Activated naive CD8-positive, alpha-beta T cell treated with anti-CD3 and anti-CD28 coated beads for 36 hours (primary cell): Measurements from ENCODE around the gene ASGR2. TPM values are rescaled to one million over a fixed set of nuclear protein-coding genes. Genes with fewer than 3 reads are reported as not detected.
"Not testable (repeated sequence)": the region's sequence is repeated elsewhere in the genome, so short reads cannot be mapped to it uniquely, and the experiment has no call there.

Experiments used
- DNase-seq: peaks from one replicate; pipeline ENCODE4 v3.0.0; 2021
- H3K27ac Mint-ChIP-seq: one replicate; pipeline ENCODE4 v1.8.0; 2022; ENCODE audit warnings: mild to moderate bottlenecking, moderate library complexity, mixed read lengths
- H3K27me3 Mint-ChIP-seq: one replicate; pipeline ENCODE4 v1.8.0; 2022; ENCODE audit warnings: mild to moderate bottlenecking, mixed read lengths
- H3K36me3 Mint-ChIP-seq: one replicate; pipeline ENCODE4 v1.8.0; 2021; ENCODE audit warnings: mild to moderate bottlenecking, mixed read lengths
- H3K4me1 Mint-ChIP-seq: one replicate; pipeline ENCODE4 v1.8.0; 2021; ENCODE audit warnings: mixed read lengths
- H3K4me3 Mint-ChIP-seq: one replicate; pipeline ENCODE4 v1.8.0; 2022; ENCODE audit warnings: mild to moderate bottlenecking, moderate library complexity, mixed read lengths
- H3K9me3 Mint-ChIP-seq: one replicate; pipeline ENCODE4 v1.8.0; 2022; ENCODE audit warnings: mixed read lengths
- total RNA-seq, 2 experiments: library from RNA; stranded (reverse); gene quantifications; one replicate each; pipeline ENCODE4 v1.2.3, GENCODE V29; 2021

Gene ASGR2, protein sequence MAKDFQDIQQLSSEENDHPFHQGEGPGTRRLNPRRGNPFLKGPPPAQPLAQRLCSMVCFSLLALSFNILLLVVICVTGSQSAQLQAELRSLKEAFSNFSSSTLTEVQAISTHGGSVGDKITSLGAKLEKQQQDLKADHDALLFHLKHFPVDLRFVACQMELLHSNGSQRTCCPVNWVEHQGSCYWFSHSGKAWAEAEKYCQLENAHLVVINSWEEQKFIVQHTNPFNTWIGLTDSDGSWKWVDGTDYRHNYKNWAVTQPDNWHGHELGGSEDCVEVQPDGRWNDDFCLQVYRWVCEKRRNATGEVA
- not detected for total RNA-seq

GRCh38 chr17:7114241-7114874 lies at the start of gene ASGR2:
TSS of gene ASGR2 (minus strand) at chr17:7114822. CDS start at chr17:7114240, 582 bp downstream.
- H3K9me3 Mint-ChIP-seq: no peaks in the 10 kb centered on the region
- DNase-seq: no peak
- no peaks in the 10 kb centered on the region for H3K36me3 Mint-ChIP-seq
- peaks cover under 1% of the 10 kb centered on the region for H3K27me3 Mint-ChIP-seq
- peaks cover 4% of the 10 kb centered on the region for H3K4me1 Mint-ChIP-seq
- no peak within 1 kb of the TSS for H3K4me3 Mint-ChIP-seq
- H3K27ac Mint-ChIP-seq: no peak within 1 kb of the TSS

- H3K27me3 Mint-ChIP-seq, DNase-seq, H3K36me3 Mint-ChIP-seq, H3K9me3 Mint-ChIP-seq, H3K4me1 Mint-ChIP-seq, H3K4me3 Mint-ChIP-seq, H3K27ac Mint-ChIP-seq: not testable (repeated sequence)
These were observed 44.9 kb upstream of the ASGR2 start for GRCh38 chr17:7159571-7159970.

DNA sequence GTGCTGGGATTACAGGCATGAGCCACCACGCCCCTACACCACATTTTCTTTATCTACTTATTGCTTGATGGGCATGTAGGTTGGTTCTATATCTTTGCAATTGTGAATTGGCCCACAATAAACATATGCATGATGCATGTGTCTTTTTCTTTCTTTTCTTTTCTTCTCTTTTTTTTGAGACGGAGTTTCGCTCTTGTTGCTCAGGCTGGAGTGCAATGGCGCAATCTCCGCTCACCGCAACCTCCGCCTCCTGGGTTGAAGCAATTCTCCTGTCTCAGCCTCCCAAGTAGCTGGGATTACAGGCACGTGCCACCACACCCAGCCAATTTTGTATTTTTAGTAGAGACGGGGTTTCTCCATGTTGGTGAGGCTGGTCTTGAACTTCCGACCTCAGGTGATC lies 43.8 kb upstream of the ASGR2 start:
- H3K9me3 Mint-ChIP-seq, H3K36me3 Mint-ChIP-seq: not testable (repeated sequence)

GRCh38 chr17:7156342-7156940 lies 41.8 kb upstream of the ASGR2 start:
- no peak overlapping the region for H3K27ac Mint-ChIP-seq
- peaks cover 7% of the 10 kb centered on the region for H3K27me3 Mint-ChIP-seq
- DNase-seq: no peak
- H3K4me3 Mint-ChIP-seq: no peak overlapping the region
- H3K4me1 Mint-ChIP-seq: no peaks in the 10 kb centered on the region
- no peaks in the 10 kb centered on the region for H3K9me3 Mint-ChIP-seq
- no peaks in the 10 kb centered on the region for H3K36me3 Mint-ChIP-seq

More for the DNA sequence above, 43.8 kb upstream of the ASGR2 start:
- H3K27ac Mint-ChIP-seq, DNase-seq, H3K4me3 Mint-ChIP-seq, H3K4me1 Mint-ChIP-seq, H3K27me3 Mint-ChIP-seq: not testable (repeated sequence)

GRCh38 chr17:7147772-7148171 lies 33.1 kb upstream of the ASGR2 start:
- no peaks in the 10 kb centered on the region for H3K36me3 Mint-ChIP-seq
- H3K9me3 Mint-ChIP-seq: no peaks in the 10 kb centered on the region
- peaks cover 10% of the 10 kb centered on the region for H3K27me3 Mint-ChIP-seq
- H3K27ac Mint-ChIP-seq: no peak overlapping the region
- no peak overlapping the region for H3K4me3 Mint-ChIP-seq
- DNase-seq: no peak
- no peaks in the 10 kb centered on the region for H3K4me1 Mint-ChIP-seq

- H3K4me1 Mint-ChIP-seq: no peaks in the 10 kb centered on the region
- H3K9me3 Mint-ChIP-seq: no peaks in the 10 kb centered on the region
- H3K4me3 Mint-ChIP-seq: no peak overlapping the region
- peaks cover 6% of the 10 kb centered on the region for H3K27me3 Mint-ChIP-seq
- H3K36me3 Mint-ChIP-seq: no peaks in the 10 kb centered on the region
- no peak for DNase-seq
- no peak overlapping the region for H3K27ac Mint-ChIP-seq
These were observed 31.5 kb upstream of the ASGR2 start for GRCh38 chr17:7146115-7146514.

- Mint-ChIP-seq H3K27ac (no peak overlapping the region), H3K4me1 (no peaks in the 10 kb centered on the region), H3K4me3 (no peak overlapping the region), H3K9me3 (no peaks in the 10 kb centered on the region), H3K36me3 (no peaks in the 10 kb centered on the region), H3K27me3 (peaks cover 5% of the 10 kb centered on the region)
- no peak for DNase-seq
These were observed 29.6 kb upstream of the ASGR2 start for GRCh38 chr17:7144213-7144612.

DNA sequence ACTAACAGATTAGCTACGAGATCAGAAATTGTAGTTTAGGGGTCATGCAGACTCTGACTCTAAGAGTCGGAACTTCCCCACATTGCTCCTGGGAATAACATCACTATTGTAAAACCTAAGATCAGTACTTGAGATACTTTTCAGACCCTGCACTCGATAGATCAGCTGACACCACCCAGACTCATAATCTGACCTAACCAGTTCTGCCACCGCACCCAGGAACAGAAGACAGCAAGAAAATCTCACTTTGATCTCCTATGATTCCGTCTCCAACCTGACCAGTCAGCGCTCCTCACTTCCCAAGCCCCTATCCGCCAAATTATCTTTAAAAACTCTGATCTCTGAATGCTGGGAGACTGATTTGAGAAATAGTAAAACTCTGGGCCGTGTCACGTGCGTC lies 27.2 kb upstream of the ASGR2 start:
- no peak overlapping the region for H3K27ac Mint-ChIP-seq
- H3K27me3 Mint-ChIP-seq: peaks cover 20% of the 10 kb centered on the region
- H3K4me1 Mint-ChIP-seq: no peaks in the 10 kb centered on the region
- H3K36me3 Mint-ChIP-seq: no peaks in the 10 kb centered on the region
- H3K4me3 Mint-ChIP-seq: no peak overlapping the region
- DNase-seq: no peak
- H3K9me3 Mint-ChIP-seq: no peaks in the 10 kb centered on the region

GRCh38 chr17:7139400-7139799 lies 24.8 kb upstream of the ASGR2 start:
- no peak for DNase-seq
- H3K4me1 Mint-ChIP-seq: no peaks in the 10 kb centered on the region
- no peaks in the 10 kb centered on the region for H3K9me3 Mint-ChIP-seq
- peaks cover 26% of the 10 kb centered on the region for H3K27me3 Mint-ChIP-seq
- H3K4me3 Mint-ChIP-seq: no peak overlapping the region
- no peak overlapping the region for H3K27ac Mint-ChIP-seq
- H3K36me3 Mint-ChIP-seq: no peaks in the 10 kb centered on the region

DNA sequence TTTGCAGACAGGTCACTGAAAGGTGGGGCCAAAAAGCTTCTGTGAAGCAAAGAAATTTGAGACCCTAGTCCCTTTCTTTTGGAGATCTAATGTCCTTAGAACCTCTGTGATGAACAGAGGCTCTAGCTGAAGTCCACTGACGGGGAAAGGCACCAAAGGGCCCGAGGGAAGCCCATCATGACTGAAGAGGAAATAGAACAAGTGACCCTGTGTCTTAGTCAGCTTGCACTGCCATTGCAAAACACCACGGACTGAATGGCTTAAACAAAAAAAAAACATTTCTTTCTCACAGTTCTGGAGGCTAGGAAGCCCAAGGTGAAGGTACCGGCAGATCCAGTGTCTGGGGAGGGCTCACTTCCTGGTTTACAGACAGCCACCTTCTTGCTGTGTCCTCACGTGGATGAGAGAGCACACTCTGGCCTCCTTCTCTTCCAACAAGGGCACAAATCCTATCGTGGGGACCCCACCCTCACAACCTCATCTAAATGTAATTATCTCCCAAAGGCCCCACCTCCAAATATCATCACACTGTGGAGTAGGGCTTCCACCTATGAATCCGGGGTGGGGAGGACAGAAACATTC lies 24.3 kb upstream of the ASGR2 start:
- no peak overlapping the region for H3K4me3 Mint-ChIP-seq

DNA sequence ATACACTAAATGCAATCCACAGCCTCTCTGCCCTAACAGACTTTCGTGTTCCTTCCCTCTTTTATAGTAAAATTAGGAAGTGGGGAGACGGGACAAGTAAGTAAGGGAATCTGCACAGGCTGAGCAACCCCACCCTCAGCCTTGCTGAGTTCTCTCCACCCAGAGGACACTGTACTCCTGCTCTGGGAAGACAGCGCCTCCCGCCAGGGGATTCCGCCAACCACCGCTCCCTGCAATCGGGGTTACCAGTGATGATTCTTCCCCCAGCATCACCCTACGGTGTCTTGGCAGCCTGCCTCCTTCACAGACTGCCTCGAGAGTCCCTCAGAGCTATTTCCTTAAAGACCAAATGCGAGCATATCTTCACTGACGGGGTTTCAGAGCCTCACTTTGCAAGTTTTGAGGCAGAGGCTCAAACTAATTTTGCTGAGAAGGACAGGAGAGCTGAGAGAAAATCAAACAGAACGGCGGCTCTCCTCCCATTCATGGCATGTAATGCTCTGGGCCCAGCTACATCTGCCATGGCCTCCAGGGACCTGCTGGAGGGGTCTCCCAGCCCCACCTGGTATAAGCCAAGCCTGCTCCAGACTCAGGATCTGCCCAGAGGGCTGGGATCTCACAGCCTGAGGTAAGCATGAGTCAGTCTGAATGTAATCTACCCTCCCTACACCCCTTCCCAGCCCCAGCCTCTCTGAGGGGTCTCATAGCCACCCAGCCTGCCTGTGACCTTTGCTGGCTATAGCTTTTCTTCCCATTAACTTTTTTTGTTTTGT lies 22.7 kb upstream of the ASGR2 start:
- no peaks in the 10 kb centered on the region for H3K36me3 Mint-ChIP-seq
- H3K4me3 Mint-ChIP-seq: no peak overlapping the region
- peaks cover 26% of the 10 kb centered on the region for H3K27me3 Mint-ChIP-seq
- H3K4me1 Mint-ChIP-seq: peaks cover 9% of the 10 kb centered on the region
- no peaks in the 10 kb centered on the region for H3K9me3 Mint-ChIP-seq
- H3K27ac Mint-ChIP-seq: no peak overlapping the region
- no peak for DNase-seq

More for the DNA sequence above, 24.3 kb upstream of the ASGR2 start:
- Mint-ChIP-seq H3K9me3 (no peaks in the 10 kb centered on the region), H3K4me1 (no peaks in the 10 kb centered on the region), H3K36me3 (no peaks in the 10 kb centered on the region), H3K27me3 (peaks cover 26% of the 10 kb centered on the region), H3K27ac (no peak overlapping the region)
- DNase-seq: no peak

- Mint-ChIP-seq H3K36me3 (no peaks in the 10 kb centered on the region), H3K4me3 (no peak overlapping the region), H3K9me3 (no peaks in the 10 kb centered on the region), H3K4me1 (peaks cover 15% of the 10 kb centered on the region), H3K27me3 (peaks cover 26% of the 10 kb centered on the region), H3K27ac (no peak overlapping the region)
- DNase-seq: peak; percentile 65
These were observed 21.8 kb upstream of the ASGR2 start for GRCh38 chr17:7136266-7136877.

GRCh38 chr17:7133916-7134315 lies 19.3 kb upstream of the ASGR2 start:
- H3K4me3 Mint-ChIP-seq: no peak overlapping the region
- H3K4me1 Mint-ChIP-seq: peaks cover 17% of the 10 kb centered on the region
- no peaks in the 10 kb centered on the region for H3K9me3 Mint-ChIP-seq
- H3K27me3 Mint-ChIP-seq: peaks cover 19% of the 10 kb centered on the region
- H3K27ac Mint-ChIP-seq: no peak overlapping the region
- H3K36me3 Mint-ChIP-seq: no peaks in the 10 kb centered on the region
- DNase-seq: no peak

- H3K27me3 Mint-ChIP-seq: peaks cover 15% of the 10 kb centered on the region
- H3K36me3 Mint-ChIP-seq: no peaks in the 10 kb centered on the region
- peak overlapping the region; percentile 66 for H3K27ac Mint-ChIP-seq
- DNase-seq: peak; percentile 39
- peak overlapping the region; percentile 70 for H3K4me3 Mint-ChIP-seq
- peaks cover 17% of the 10 kb centered on the region for H3K4me1 Mint-ChIP-seq
- H3K9me3 Mint-ChIP-seq: no peaks in the 10 kb centered on the region
These were observed 18.8 kb upstream of the ASGR2 start for GRCh38 chr17:7133424-7133823.
